B cell (primary cell): Measurements from ENCODE around the gene SCFD2. TPM values are rescaled to one million over a fixed set of nuclear protein-coding genes. Genes with fewer than 3 reads are reported as not detected.

Source experiments
- ATAC-seq: fragments of 200-7000 bp; cut with Tn5 transposase; one replicate; pipeline ENCODE4 v1.10.0; 2021; ENCODE audit warnings: low read depth, mild to moderate bottlenecking, moderate number of reproducible peaks, moderate library complexity
- CTCF ChIA-PET: fragments of 350-600 bp; sonication (Branson Sonifier 250); formaldehyde crosslinking; loops from one replicate; lab custom pipeline; 2021; ENCODE audit warnings: antibody characterized with exemption, inconsistent platforms; lab: Charles Lee
- POLR2A ChIA-PET: fragments of 350-600 bp; sonication (Branson Sonifier 250); formaldehyde crosslinking; loops from one replicate; lab custom pipeline; 2021; ENCODE audit warnings: antibody characterized with exemption; lab: Charles Lee
- DNase-seq: peaks from one replicate; pipeline ENCODE4 v3.0.0; 2013
- H2AFZ ChIP-seq: 2 replicates; pipeline ENCODE4 v1.6.1; 2012; ENCODE audit warnings: mild to moderate bottlenecking, low read depth, low read length; ENCODE audit not compliant: insufficient read depth, poor library complexity, severe bottlenecking
- H3K27ac ChIP-seq, 2 donors: 1 replicate in 1 of 2; 2 replicates in 1 of 2; pipeline ENCODE4 v1.5.1; 2012 to 2013; ENCODE audit warnings: low read length in 2 of 2, mild to moderate bottlenecking in 2 of 2, moderate library complexity in 1 of 2
- H3K27me3 ChIP-seq, 4 experiments: fragments of 200-600 bp in 1 of 4; sonication (generic) in 1 of 4; replicated peaks in 1 of 4; 1 replicate in 2 of 4; 2 replicates in 2 of 4; pipeline versions ENCODE4 v1.6.1 to v1.7.0; 2013 to 2016; ENCODE audit warnings: low read length in 3 of 4, mild to moderate bottlenecking in 2 of 4, mixed read lengths in 1 of 4, moderate library complexity in 1 of 4; ENCODE audit not compliant: insufficient read depth in 4 of 4, control insufficient read depth in 3 of 4; ENCODE audit errors: control extremely low read depth in 1 of 4
- H3K36me3 ChIP-seq, 2 experiments: replicated peaks in 1 of 2; 1 replicate in 1 of 2; 2 replicates in 1 of 2; pipeline versions ENCODE4 v1.6.1 to v1.7.1; 2013; ENCODE audit warnings: low read length in 1 of 2; ENCODE audit not compliant: insufficient read depth in 2 of 2, control insufficient read depth in 1 of 2; ENCODE audit errors: control extremely low read depth in 1 of 2, extremely low read depth in 1 of 2
- H3K4me1 ChIP-seq, 2 donors: fragments of 200-600 bp in 1 of 2; sonication (generic) in 1 of 2; 1 replicate in 1 of 2; 2 replicates in 1 of 2; pipeline versions ENCODE4 v1.5.1 to v1.6.1; 2013 to 2017; ENCODE audit warnings: low read length in 2 of 2; ENCODE audit not compliant: control insufficient read depth in 2 of 2, insufficient read depth in 2 of 2
- H3K4me2 ChIP-seq: replicated peaks from 2 replicates; pipeline ENCODE3; 2012; ENCODE audit warnings: mild to moderate bottlenecking, low read depth, low read length; ENCODE audit not compliant: poor library complexity, severe bottlenecking
- H3K4me3 ChIP-seq, 5 experiments: fragments of 200-600 bp in 1 of 5; sonication (generic) in 1 of 5; 1 replicate in 3 of 5; 2 replicates in 2 of 5; pipeline versions ENCODE4 v1.5.1 to v1.7.0; 2011 to 2016; ENCODE audit warnings: low read length in 4 of 5, mild to moderate bottlenecking in 4 of 5, low read depth in 2 of 5, control low read depth in 1 of 5, moderate library complexity in 1 of 5; ENCODE audit not compliant: insufficient read depth in 1 of 5; ENCODE audit errors: control extremely low read depth in 1 of 5, extremely low read depth in 1 of 5
- H3K79me2 ChIP-seq: fragments of 200-600 bp; sonication (generic); one replicate; pipeline ENCODE4 v1.6.0; 2016; ENCODE audit warnings: low read length; ENCODE audit not compliant: control insufficient read depth, insufficient read depth
- H3K9ac ChIP-seq: fragments of 200-600 bp; sonication (generic); 2 replicates; pipeline ENCODE4 v1.6.1; 2017; ENCODE audit warnings: mild to moderate bottlenecking, low read length, moderate library complexity
- H3K9me3 ChIP-seq, 3 donors: one replicate each; pipeline versions ENCODE4 v1.6.1 to v1.7.1; 2013; ENCODE audit warnings: low read length in 2 of 3; ENCODE audit not compliant: control insufficient read depth in 2 of 3, insufficient read depth in 1 of 3; ENCODE audit errors: control extremely low read depth in 1 of 3
- H4K20me1 ChIP-seq: 2 replicates; pipeline ENCODE4 v1.6.0; 2012; ENCODE audit warnings: mild to moderate bottlenecking, low read length; ENCODE audit not compliant: insufficient read depth, control insufficient read depth, poor library complexity, severe bottlenecking
- H3K27ac Mint-ChIP-seq: one replicate; pipeline ENCODE4 v1.8.0; 2021; ENCODE audit warnings: mixed read lengths
- H3K27me3 Mint-ChIP-seq: one replicate; pipeline ENCODE4 v1.8.0; 2021; ENCODE audit warnings: mixed read lengths
- H3K4me1 Mint-ChIP-seq: one replicate; pipeline ENCODE4 v1.8.0; 2021; ENCODE audit warnings: mixed read lengths
- H3K4me3 Mint-ChIP-seq: one replicate; pipeline ENCODE4 v1.8.0; 2021; ENCODE audit warnings: mixed read lengths
- H3K9me3 Mint-ChIP-seq: one replicate; pipeline ENCODE4 v1.8.0; 2022; ENCODE audit warnings: mixed read lengths; ENCODE audit not compliant: insufficient read depth
- EZH2 ChIP-seq: IDR thresholded peaks from 2 replicates; pipeline ENCODE4 v1.6.1; 2012; ENCODE audit warnings: borderline replicate concordance, low read depth, mild to moderate bottlenecking, moderate library complexity, low read length; ENCODE audit not compliant: insufficient read depth, poor library complexity, severe bottlenecking
- WGBS: methylation state at CpG from one replicate; pipeline ENCODE4 v1.1.5; 2013; ENCODE audit warnings: missing lambda C conversion rate; ENCODE audit not compliant: insufficient coverage; 5-methylcytosine and 5-hydroxymethylcytosine counted together
- intact Hi-C: fragments of 100-400 bp; cut with micrococcal nuclease; formaldehyde crosslinking; loops from one replicate; pipeline ENCODE4 v1.10.0; 2022
- polyA plus RNA-seq: library from polyadenylated mRNA; depleted of rRNA; stranded (reverse); fragments of >200 nt; gene quantifications from 2 replicates; pipeline ENCODE4 v1.2.3, GENCODE V29; 2012
- total RNA-seq, 2 donors: library from RNA; stranded (reverse); fragments of 120-200 nt in 1 of 2; gene quantifications; 1 replicate in 1 of 2; 2 replicates in 1 of 2; pipeline versions ENCODE4 v1.2.3 to v1.2.4, GENCODE V29; 2013 to 2022
- TF ChIP-seq, protein P1 (sequence below): fragments of 200-600 bp; IDR thresholded peaks from one replicate; pipeline ENCODE4 v1.8.0; 2022; ENCODE audit warnings: antibody characterized with exemption, mild to moderate bottlenecking

The SCFD2 gene
- total and polyA plus RNA-seq, 2 donors (not counting 1 experiment from before 2014, with no cell fraction given): 12.8 to 20.4 TPM

DNA sequence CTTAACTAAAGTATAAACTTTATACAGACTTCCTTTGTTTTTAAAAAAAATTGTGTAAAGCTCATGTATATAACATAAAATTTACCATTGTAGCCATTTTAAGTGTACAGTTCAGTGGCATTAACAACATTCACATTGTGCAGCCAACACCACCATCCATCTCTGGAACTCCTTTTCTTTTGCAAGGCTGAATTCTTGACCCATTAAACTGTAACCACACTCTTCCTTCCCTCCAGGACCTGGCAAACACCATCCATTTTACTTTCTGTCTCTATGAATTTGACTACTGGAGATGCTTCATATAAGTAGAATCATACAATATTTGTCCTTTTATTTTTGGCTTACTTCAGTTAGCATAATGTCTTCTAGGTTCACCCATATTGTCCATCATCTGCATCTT lies 399.1 kb downstream of the SCFD2 start:
- H3K27me3 ChIP-seq: no peaks in the 10 kb centered on the region
- Mint-ChIP-seq H3K4me1 (no peaks in the 10 kb centered on the region), H3K9me3 (no peaks in the 10 kb centered on the region), H3K27me3 (no peaks in the 10 kb centered on the region), H3K4me3 (no peak overlapping the region), H3K27ac (no peak overlapping the region)
- no peaks in the 10 kb centered on the region for H3K4me1 ChIP-seq
- no peak for ATAC-seq
- CTCF ChIA-PET: no interaction called here
- H4K20me1 ChIP-seq: no peaks in the 10 kb centered on the region
- H3K9ac ChIP-seq: no peak overlapping the region
- H3K27ac ChIP-seq: no peak overlapping the region
- no peak overlapping the region for H3K4me3 ChIP-seq
- H3K4me2 ChIP-seq: no peak overlapping the region
- no peaks in the 10 kb centered on the region for H3K36me3 ChIP-seq
- H2AFZ ChIP-seq: no peak overlapping the region
- intact Hi-C loops: no loop called here
- TF ChIP-seq, protein P1, sequence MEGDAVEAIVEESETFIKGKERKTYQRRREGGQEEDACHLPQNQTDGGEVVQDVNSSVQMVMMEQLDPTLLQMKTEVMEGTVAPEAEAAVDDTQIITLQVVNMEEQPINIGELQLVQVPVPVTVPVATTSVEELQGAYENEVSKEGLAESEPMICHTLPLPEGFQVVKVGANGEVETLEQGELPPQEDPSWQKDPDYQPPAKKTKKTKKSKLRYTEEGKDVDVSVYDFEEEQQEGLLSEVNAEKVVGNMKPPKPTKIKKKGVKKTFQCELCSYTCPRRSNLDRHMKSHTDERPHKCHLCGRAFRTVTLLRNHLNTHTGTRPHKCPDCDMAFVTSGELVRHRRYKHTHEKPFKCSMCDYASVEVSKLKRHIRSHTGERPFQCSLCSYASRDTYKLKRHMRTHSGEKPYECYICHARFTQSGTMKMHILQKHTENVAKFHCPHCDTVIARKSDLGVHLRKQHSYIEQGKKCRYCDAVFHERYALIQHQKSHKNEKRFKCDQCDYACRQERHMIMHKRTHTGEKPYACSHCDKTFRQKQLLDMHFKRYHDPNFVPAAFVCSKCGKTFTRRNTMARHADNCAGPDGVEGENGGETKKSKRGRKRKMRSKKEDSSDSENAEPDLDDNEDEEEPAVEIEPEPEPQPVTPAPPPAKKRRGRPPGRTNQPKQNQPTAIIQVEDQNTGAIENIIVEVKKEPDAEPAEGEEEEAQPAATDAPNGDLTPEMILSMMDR: no peak
- TF ChIP-seq EZH2: no peak
- no peaks in the 10 kb centered on the region for H3K79me2 ChIP-seq
- peaks cover 0 to 4% (median 0%) of the 10 kb centered on the region in 3 donors for H3K9me3 ChIP-seq
- no peak for DNase-seq
- POLR2A ChIA-PET: no interaction called here

DNA sequence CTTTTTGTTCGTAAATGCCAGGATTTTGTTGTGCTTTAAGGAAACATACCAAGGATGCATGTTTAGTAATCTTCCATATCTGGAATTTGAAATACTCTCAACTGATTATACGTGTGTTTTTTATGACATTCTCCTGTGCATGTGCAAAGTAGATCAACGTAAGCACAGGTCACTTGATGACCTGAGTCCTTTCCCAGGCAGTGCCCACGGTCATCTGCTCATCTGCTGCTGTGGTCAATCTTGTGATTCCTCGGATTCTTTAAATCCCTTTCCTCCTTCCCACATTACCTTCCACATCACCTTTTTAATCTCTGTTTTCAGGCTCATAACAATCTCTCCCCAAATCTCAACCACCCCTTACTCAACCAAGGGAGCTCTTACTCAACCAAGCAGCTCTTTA lies 399.7 kb downstream of the SCFD2 start:
- Mint-ChIP-seq H3K4me1 (no peaks in the 10 kb centered on the region), H3K4me3 (no peak overlapping the region), H3K27ac (no peak overlapping the region), H3K27me3 (no peaks in the 10 kb centered on the region), H3K9me3 (no peaks in the 10 kb centered on the region)
- Histone ChIP-seq H3K9me3 (peaks cover 0 to 4% (median 0%) of the 10 kb centered on the region in 3 donors), H3K36me3 (no peaks in the 10 kb centered on the region), H3K9ac (no peak overlapping the region), H3K27ac (no peak overlapping the region), H2AFZ (no peak overlapping the region), H3K79me2 (no peaks in the 10 kb centered on the region), H3K4me2 (no peak overlapping the region), H3K27me3 (no peaks in the 10 kb centered on the region), H3K4me1 (no peaks in the 10 kb centered on the region), H4K20me1 (no peaks in the 10 kb centered on the region), H3K4me3 (no peak overlapping the region)
- intact Hi-C loops: no loop called here
- DNase-seq: no peak
- 93% methylated on average over 5 of the region's 5 CpGs for WGBS
- ChIA-PET POLR2A (no interaction called here), CTCF (no interaction called here)
- TF ChIP-seq, protein P1: no peak
- TF ChIP-seq EZH2: no peak
- ATAC-seq: no peak
